HG03095 (cell line): ENCODE measurements around the gene PPIL4.
"Not testable (repeated sequence)": the region's sequence is repeated elsewhere in the genome, so short reads cannot be mapped to it uniquely, and the experiment has no call there.

Experiments used
- ATAC-seq: cut with Tn5 transposase; IDR thresholded peaks from one replicate; pipeline ENCODE4 v1.9.1; 2021; ENCODE audit warnings: moderate library complexity; ENCODE audit not compliant: unreplicated experiment

Gene PPIL4

GRCh38 chr6:149462712-149463111, 83.1 kb downstream of the PPIL4 start:
- not testable (repeated sequence) for ATAC-seq

GRCh38 chr6:149461670-149462069, 84.2 kb downstream of the PPIL4 start:
- ATAC-seq: no peak

- ATAC-seq: not testable (repeated sequence)
Observed at GRCh38 chr6:149460249-149460648, 85.6 kb downstream of the PPIL4 start.

- ATAC-seq: no peak
Observed at GRCh38 chr6:149459761-149460160, 86.1 kb downstream of the PPIL4 start.

GRCh38 chr6:149458806-149459205, 87.0 kb downstream of the PPIL4 start:
- ATAC-seq: no peak

- no peak for ATAC-seq
Observed at GRCh38 chr6:149458196-149458595, 87.6 kb downstream of the PPIL4 start.

GRCh38 chr6:149457316-149457884, 88.4 kb downstream of the PPIL4 start:
- ATAC-seq: no peak

- ATAC-seq: no peak
Observed at GRCh38 chr6:149456311-149457021, 89.4 kb downstream of the PPIL4 start.

GRCh38 chr6:149455031-149455732, 90.7 kb downstream of the PPIL4 start:
- ATAC-seq: no peak
